Esophagus muscularis mucosa (tissue), 2 donors: ENCODE data around the gene AKIP1.

ENCODE experiments used
- EP300 ChIP-seq: sonication (generic); formaldehyde crosslinking; IDR thresholded peaks from one replicate; pipeline ENCODE4 v1.6.1; 2017; ENCODE audit warnings: antibody characterized with exemption
- POLR2A ChIP-seq: fragments of 450-650 bp; IDR thresholded peaks from one replicate; pipeline ENCODE4 v1.6.1; 2017; ENCODE audit warnings: antibody characterized with exemption, moderate library complexity, mild to moderate bottlenecking, low read depth

- TF ChIP-seq EP300 (no peak), POLR2A (no peak)
Observed at GRCh38 chr11:8961401-8961800, 50.4 kb downstream of the AKIP1 start.
